HepG2 (cell line): Measurements from ENCODE around the gene LAX1. TPM values are rescaled to one million over a fixed set of nuclear protein-coding genes. Genes with fewer than 3 reads are reported as not detected.
A peak's percentile ranks its signal among the peaks of the same experiment; 100 is the strongest.

Experiments
- E2F5 ChIP-seq: sonication (generic); formaldehyde crosslinking; conservative IDR thresholded peaks from 2 replicates; pipeline ENCODE4 v1.4.0; 2020; ENCODE audit warnings: missing genetic modification reagents
- FOXA1 ChIP-seq, 2 experiments: fragments of 450-650 bp in 1 of 2; sonication (generic) in 1 of 2; formaldehyde crosslinking in 1 of 2; IDR thresholded peaks; 2 replicates each; pipeline versions ENCODE4 v1.4.0 to v1.6.1; 2016 to 2020; ENCODE audit warnings: missing genetic modification reagents in 1 of 2
- HIVEP1 ChIP-seq: sonication (generic); formaldehyde crosslinking; IDR thresholded peaks from 2 replicates; pipeline ENCODE4 v1.4.0; 2020; ENCODE audit warnings: mild to moderate bottlenecking, missing genetic modification reagents
- RBFOX2 ChIP-seq: fragments of 200-400 bp; formaldehyde crosslinking; IDR thresholded peaks from 2 replicates; pipeline ENCODE4 v1.6.1; 2017; ENCODE audit warnings: low read depth, mild to moderate bottlenecking, low read length
- TBL1XR1 ChIP-seq: fragments of 150-350 bp; IDR thresholded peaks from 2 replicates; pipeline ENCODE4 v1.6.1; 2014; ENCODE audit warnings: borderline replicate concordance, low read length; ENCODE audit not compliant: partially characterized antibody
- THAP8 ChIP-seq: sonication (generic); formaldehyde crosslinking; IDR thresholded peaks from 2 replicates; pipeline ENCODE4 v1.5.1; 2020; ENCODE audit warnings: missing genetic modification reagents, mild to moderate bottlenecking, borderline replicate concordance
- TIGD3 ChIP-seq: sonication (generic); formaldehyde crosslinking; IDR thresholded peaks from 2 replicates; pipeline ENCODE4 v1.5.1; 2020; ENCODE audit warnings: mild to moderate bottlenecking, missing genetic modification reagents, borderline replicate concordance
- ZNF670 ChIP-seq: sonication (generic); formaldehyde crosslinking; IDR thresholded peaks from 2 replicates; pipeline ENCODE4 v1.8.0; 2022; ENCODE audit warnings: mild to moderate bottlenecking, missing genetic modification reagents, borderline replicate concordance
- ZSCAN29 ChIP-seq: sonication (generic); formaldehyde crosslinking; conservative IDR thresholded peaks from 2 replicates; pipeline ENCODE4 v1.4.0; 2020; ENCODE audit warnings: mild to moderate bottlenecking, missing genetic modification reagents
- polyA plus RNA-seq, 8 experiments: library from polyadenylated mRNA; depleted of rRNA in 3 of 8; stranded (reverse) in 7 of 8; unstranded in 1 of 8; fragments of >200 nt; fragmentation: Illumina TruSeq in 4 of 8; extraction: Trizol in 4 of 8; gene quantifications; 2 replicates each; pipeline versions ENCODE4 v1.2.1 to v1.2.3, GENCODE V29; 2011 to 2016; ENCODE audit warnings: low read depth in 4 of 8, missing spikeins in 1 of 8, mixed read lengths in 1 of 8; ENCODE audit not compliant: insufficient read depth in 1 of 8
- total RNA-seq, 5 experiments: library from RNA; depleted of rRNA; stranded (reverse); fragments of >200 nt; fragmentation: Illumina TruSeq; extraction: Trizol; gene quantifications; 2 replicates each; pipeline ENCODE4 v1.2.3, GENCODE V29; 2016; ENCODE audit warnings: low read depth in 1 of 5
- TF ChIP-seq, protein P1 (sequence below): sonication (generic); formaldehyde crosslinking; conservative IDR thresholded peaks from 2 replicates; pipeline ENCODE4 v1.4.0; 2020; ENCODE audit warnings: mild to moderate bottlenecking, missing genetic modification reagents, moderate library complexity
- TF ChIP-seq, protein P2 (sequence below), 2 experiments: fragments of 450-650 bp in 1 of 2; sonication (generic) in 1 of 2; formaldehyde crosslinking in 1 of 2; IDR thresholded peaks; 2 replicates each; pipeline versions ENCODE4 v1.6.1 to v1.8.0; 2016 to 2022; ENCODE audit warnings: antibody characterized with exemption in 1 of 2, mild to moderate bottlenecking in 1 of 2, missing genetic modification reagents in 1 of 2

LAX1 gene
- total and polyA plus RNA-seq, 2 of the 13 experiments (the other 11 are each of a cell fraction or from before 2014, with no cell fraction given): not detected

GRCh38 chr1:203795441-203796235 is 30.7 kb downstream of the LAX1 start, which contains the start of the genes ZBED6 and ZC3H11A (continued):
- TF ChIP-seq ZSCAN29 (CRISPR knock-in tag) (no peak), ZNF670 (no peak), TIGD3 (CRISPR knock-in tag) (no peak), THAP8 (0 out of 2 replicates have a peak, but pooled peaks have one; percentile 81), RBFOX2 (peak; percentile 75), E2F5 (CRISPR knock-in tag) (no peak), TBL1XR1 (no peak), FOXA1 (IDR thresholded peaks at IDR 0.05) (no peak), FOXA1 (CRISPR knock-in tag; IDR thresholded peaks at IDR 0.05) (no peak), HIVEP1 (CRISPR knock-in tag) (peak; percentile 78; the same call in 1 of the 2 replicates)
- TF ChIP-seq, protein P1, sequence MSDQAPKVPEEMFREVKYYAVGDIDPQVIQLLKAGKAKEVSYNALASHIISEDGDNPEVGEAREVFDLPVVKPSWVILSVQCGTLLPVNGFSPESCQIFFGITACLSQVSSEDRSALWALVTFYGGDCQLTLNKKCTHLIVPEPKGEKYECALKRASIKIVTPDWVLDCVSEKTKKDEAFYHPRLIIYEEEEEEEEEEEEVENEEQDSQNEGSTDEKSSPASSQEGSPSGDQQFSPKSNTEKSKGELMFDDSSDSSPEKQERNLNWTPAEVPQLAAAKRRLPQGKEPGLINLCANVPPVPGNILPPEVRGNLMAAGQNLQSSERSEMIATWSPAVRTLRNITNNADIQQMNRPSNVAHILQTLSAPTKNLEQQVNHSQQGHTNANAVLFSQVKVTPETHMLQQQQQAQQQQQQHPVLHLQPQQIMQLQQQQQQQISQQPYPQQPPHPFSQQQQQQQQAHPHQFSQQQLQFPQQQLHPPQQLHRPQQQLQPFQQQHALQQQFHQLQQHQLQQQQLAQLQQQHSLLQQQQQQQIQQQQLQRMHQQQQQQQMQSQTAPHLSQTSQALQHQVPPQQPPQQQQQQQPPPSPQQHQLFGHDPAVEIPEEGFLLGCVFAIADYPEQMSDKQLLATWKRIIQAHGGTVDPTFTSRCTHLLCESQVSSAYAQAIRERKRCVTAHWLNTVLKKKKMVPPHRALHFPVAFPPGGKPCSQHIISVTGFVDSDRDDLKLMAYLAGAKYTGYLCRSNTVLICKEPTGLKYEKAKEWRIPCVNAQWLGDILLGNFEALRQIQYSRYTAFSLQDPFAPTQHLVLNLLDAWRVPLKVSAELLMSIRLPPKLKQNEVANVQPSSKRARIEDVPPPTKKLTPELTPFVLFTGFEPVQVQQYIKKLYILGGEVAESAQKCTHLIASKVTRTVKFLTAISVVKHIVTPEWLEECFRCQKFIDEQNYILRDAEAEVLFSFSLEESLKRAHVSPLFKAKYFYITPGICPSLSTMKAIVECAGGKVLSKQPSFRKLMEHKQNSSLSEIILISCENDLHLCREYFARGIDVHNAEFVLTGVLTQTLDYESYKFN (CRISPR knock-in tag): no peak
- TF ChIP-seq, protein P2, sequence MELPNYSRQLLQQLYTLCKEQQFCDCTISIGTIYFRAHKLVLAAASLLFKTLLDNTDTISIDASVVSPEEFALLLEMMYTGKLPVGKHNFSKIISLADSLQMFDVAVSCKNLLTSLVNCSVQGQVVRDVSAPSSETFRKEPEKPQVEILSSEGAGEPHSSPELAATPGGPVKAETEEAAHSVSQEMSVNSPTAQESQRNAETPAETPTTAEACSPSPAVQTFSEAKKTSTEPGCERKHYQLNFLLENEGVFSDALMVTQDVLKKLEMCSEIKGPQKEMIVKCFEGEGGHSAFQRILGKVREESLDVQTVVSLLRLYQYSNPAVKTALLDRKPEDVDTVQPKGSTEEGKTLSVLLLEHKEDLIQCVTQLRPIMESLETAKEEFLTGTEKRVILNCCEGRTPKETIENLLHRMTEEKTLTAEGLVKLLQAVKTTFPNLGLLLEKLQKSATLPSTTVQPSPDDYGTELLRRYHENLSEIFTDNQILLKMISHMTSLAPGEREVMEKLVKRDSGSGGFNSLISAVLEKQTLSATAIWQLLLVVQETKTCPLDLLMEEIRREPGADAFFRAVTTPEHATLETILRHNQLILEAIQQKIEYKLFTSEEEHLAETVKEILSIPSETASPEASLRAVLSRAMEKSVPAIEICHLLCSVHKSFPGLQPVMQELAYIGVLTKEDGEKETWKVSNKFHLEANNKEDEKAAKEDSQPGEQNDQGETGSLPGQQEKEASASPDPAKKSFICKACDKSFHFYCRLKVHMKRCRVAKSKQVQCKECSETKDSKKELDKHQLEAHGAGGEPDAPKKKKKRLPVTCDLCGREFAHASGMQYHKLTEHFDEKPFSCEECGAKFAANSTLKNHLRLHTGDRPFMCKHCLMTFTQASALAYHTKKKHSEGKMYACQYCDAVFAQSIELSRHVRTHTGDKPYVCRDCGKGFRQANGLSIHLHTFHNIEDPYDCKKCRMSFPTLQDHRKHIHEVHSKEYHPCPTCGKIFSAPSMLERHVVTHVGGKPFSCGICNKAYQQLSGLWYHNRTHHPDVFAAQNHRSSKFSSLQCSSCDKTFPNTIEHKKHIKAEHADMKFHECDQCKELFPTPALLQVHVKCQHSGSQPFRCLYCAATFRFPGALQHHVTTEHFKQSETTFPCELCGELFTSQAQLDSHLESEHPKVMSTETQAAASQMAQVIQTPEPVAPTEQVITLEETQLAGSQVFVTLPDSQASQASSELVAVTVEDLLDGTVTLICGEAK (IDR thresholded peaks at IDR 0.05): no peak
- TF ChIP-seq, protein P2 (CRISPR knock-in tag; IDR thresholded peaks at IDR 0.05): peak; percentile 70
